Forelimb muscle (tissue), 1 donor: ENCODE measurements around the gene HDAC5. TPM values are rescaled to one million over a fixed set of nuclear protein-coding genes. Genes with fewer than 3 reads are reported as not detected.

Experiments
- DNase-seq: peaks from one replicate; pipeline ENCODE4 v3.0.0-alpha.2; 2013; ENCODE audit warnings: low read depth
- polyA plus RNA-seq: library from polyadenylated mRNA; unstranded; fragments of 120-200 nt; gene quantifications from one replicate; pipeline ENCODE4 v1.2.1, GENCODE V29; 2013; ENCODE audit not compliant: insufficient read length

Gene HDAC5
- polyA plus RNA-seq, 1 donor = 60.7 TPM

DNA sequence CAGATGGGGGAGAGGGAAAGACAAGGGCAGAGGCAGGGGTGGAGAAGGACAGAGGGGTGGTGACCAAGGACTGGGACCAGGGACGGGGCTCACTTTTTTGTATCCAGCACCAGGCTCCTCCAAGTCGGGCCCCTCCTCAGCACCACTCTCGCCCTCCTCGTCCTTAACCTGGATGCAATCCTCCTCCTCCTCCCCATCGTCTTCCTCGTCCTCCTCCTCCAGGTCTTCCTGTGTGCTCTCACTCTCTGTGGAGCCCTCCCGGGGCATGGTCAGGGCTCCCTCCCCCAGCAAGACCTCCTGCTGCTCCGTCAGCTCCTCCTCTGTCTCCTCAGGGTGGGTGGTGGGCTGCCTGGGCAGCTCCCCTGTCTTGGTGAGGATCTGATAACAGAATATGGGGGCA, 36.1 kb downstream of the HDAC5 start:
- no peak for DNase-seq

DNA sequence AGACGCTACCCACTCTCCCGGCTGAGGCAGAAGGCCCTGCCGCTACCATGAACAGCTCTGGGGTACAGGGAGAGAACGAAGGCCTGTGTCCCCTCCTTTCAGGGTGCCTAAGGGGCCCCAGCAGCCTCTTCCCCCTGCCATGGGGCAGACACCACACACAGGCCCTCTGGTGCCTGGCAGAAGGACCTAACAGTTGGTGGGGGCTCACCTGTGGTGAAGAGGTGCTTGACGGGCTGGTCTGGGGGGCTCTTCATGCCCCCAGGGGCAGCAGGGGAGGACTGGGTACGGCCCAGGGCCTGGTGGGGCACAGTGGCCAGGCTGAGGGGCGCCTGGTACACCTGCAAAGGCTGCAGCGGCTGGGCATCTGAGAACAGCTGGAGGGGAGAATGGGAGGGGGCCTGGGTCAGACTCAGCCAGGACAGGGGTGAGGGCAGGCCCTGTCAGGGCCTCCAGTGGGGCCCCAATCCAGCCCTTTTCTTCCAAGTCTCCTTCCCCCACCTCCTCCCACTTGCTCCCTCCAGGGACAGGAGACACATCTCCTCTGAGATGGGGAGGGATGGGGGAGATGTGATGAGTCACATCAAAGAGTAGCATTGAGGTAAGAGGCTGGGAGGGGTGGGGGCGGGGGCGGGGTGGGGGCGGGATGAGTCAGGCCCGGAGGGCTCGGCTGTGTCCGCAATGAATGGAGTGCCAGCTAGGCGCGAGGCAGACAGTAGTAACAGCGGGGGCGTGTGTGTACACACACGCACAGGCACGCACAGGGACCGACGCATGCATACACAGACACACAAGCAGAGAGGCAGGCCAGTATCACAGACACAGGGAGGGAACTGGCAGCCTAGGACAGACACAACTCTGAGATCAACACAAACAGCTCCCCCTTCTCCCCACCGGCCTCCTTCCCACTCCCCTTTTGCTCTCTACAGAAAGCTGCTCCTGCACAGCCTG, 36.8 kb downstream of the HDAC5 start:
- DNase-seq = no peak

- DNase-seq = no peak
Observed at GRCh38 chr17:44085908-44086307, 37.5 kb downstream of the HDAC5 start.

DNA sequence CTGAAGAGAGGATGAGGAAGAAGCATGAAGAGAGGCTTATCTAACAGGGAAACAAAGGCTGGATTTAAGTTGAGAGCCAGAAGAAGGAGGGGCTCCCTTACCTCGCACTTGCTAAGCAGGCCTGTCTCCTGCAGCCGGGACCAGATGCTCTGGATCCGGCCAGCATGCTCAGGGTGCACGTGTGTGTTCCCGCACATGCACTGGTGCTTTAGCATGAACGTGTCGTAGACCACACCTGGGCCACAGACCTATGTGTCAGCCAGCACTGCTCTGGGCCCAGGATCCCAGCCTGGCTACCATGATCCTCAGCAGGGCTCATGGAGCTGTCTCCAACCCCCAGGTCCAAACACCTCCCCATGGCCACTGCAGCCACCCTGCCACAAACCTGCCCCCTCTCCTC, 38.5 kb downstream of the HDAC5 start:
- no peak for DNase-seq

DNA sequence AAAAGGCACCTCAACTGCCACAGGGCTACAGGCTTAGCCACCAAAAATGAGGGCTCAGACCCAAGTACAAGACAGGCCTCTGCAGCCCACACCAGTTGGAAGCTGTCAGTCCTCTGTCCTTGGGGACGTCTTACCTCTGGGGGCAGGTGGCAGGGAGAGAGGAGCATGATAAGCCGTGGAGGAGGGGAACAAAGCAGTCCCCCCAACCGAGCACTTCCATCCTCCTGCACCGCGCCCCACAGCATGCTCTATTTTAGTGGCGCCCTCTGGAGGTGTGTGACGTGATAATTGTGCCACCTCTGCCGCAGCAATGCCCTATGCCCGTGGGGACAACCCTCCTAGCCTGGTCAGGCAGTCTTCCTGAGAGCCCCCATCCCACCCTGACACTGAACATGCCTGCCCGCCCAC, 39.3 kb downstream of the HDAC5 start:
- no peak for DNase-seq

- DNase-seq = no peak
Observed at GRCh38 chr17:44083250-44083849, 40.1 kb downstream of the HDAC5 start.

- no peak for DNase-seq
Observed at GRCh38 chr17:44082256-44082927, 41.0 kb downstream of the HDAC5 start.

GRCh38 chr17:44081681-44082080, 41.8 kb downstream of the HDAC5 start:
- no peak for DNase-seq

DNA sequence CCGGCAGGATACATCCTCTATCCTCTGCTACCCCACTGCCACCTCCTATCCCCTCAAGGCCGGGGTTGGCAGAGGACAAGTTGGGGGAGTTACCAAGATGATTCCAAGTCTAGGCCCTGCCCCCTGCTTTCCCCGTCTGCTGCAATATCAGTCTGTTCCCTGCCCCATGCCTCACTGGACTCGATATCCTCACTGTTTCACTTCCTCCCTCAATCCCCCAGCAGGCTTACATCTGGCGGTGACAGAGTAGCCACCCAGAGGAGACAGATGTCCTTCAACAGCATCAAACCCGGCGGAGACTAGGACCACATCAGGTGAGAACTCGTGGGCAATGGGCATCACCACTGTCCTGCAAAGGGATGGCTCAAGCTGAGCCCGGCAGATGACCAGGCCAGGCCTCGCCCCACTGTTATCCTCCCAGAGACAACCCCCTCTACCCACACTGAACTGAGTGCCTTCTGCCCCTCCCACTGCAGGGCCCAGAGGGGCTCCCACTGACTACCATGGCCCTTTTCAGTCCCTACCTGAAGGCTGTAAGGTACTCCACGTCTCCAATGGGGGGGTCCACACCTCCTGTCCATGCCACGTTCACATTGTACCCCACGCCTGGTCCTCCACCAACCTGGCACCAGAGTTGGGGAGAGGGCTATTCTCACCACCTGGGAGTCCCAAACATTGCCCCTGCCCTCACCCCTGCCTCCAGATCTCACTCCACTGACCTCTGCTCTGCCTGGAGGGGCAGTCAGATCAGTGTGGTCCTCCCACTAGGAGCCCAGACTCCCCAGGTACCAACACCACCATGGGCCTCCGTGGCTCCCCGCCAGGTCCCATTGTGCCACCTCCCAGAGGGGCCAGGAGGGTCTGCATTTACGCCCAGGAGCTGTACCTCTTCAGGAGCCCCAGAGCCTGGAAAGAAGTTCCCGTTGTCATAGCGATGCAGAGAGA, 43.3 kb downstream of the HDAC5 start:
- DNase-seq = no peak

GRCh38 chr17:44078412-44078811, 45.0 kb downstream of the HDAC5 start:
- DNase-seq = no peak

DNA sequence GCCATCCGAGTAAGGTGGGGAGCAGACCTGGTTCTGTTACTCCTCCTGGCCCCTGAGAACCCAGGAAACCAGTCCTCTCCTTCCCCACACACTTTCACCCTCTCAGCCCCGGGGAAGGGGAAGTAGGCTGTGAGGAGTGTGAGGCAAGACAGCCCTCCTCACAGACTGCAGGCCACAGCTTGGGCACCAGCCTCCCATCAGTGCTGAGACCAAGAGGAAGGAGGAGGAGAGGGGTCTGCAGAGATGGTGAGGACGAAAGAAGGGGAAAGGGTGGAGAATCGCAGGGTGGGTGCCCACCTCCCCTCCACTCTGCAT, 45.9 kb downstream of the HDAC5 start:
- DNase-seq = no peak

- no peak for DNase-seq
Observed at GRCh38 chr17:44076716-44077594, 46.5 kb downstream of the HDAC5 start.

GRCh38 chr17:44075598-44076293, 47.7 kb downstream of the HDAC5 start:
- no peak for DNase-seq

DNA sequence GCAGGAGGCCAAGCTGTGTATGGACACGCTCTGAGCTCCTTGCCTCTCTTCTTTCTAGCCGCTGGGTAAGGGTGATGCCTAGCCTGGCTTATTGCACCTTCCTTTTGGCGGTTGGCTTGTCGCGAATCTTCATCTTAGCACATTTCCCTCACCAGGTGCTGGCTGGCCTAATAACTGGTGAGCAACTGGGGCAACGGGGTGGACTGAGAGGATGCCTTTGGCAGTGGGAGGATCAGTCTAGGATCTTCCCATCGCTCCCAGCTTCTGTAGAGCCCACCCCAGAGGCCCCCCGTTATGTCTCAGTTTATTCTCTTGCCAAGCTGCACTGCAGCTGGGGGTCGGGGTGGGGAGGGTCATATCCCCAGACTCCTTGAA, 48.5 kb downstream of the HDAC5 start:
- DNase-seq = no peak

GRCh38 chr17:44074231-44074910, 49.1 kb downstream of the HDAC5 start:
- no peak for DNase-seq

DNA sequence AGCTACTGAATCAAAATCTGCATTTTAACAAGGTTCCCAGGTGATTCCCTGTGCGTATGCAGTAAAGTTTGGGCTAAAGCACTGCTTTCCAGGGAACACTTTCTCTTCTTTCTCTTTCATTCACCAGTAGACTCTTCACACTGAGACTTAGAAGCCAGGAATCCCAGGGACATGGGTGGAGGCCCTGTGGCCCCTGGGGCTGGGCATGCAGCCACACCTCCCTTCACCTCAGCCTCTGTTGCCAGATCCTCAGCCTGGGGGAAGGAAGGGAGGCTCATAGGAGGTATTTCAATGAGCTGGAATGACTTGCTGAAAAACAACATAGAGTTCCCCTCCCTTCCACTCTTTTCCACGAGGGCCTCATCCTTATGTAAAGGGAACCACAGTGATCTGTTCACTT, 51.7 kb downstream of the HDAC5 start:
- no peak for DNase-seq

DNA sequence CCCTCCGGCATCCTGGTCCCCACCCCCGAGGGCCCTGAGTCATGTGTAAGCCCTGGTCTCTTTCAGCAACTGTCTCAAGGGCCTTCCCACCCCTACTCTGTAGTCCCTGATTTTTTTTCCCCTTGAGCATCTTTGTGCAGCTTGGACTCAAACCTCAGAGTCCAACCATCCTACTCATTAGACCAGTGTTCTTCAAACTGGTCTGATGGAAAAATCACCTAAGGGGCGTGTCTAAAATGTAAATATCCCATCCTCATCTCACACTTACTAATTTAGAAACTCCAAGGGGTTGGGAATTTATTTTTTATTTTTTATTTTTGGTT, 52.3 kb downstream of the HDAC5 start:
- no peak for DNase-seq

DNA sequence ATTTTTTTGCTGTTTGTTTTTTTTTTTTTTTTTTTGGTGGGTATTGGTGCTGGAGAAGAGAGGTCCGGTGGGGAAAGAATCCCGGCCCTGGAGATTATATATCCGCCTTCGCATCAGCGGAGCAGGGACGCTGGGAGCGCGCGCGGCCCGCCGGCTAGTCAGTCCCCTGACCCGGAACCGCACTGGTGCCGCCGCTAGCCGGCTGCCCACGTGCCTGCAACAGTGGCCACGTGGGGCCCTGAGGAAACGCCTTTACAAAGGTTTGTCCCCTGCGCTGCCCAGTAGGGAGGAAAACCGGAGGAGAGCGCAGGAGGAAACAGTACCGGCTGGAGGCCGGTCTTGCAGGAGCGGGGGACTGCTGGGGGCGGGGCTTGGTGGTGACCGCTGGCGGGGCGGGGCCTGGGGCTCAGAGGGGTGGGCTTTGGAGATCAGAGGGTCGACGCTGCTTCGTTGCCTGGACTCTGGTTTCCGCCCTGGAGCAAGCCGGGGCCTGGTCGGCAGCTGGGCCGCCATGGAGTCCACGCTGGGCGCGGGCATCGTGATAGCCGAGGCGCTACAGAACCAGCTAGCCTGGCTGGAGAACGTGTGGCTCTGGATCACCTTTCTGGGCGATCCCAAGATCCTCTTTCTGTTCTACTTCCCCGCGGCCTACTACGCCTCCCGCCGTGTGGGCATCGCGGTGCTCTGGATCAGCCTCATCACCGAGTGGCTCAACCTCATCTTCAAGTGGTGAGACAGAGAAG, 52.8 kb downstream of the HDAC5 start, which contains the start of gene G6PC3:
TSS of gene G6PC3 (plus strand) at position 281 of the 743 bp plus-strand sequence. CDS start at position 512, 231 bp downstream.
- peak; percentile 94 for DNase-seq

DNA sequence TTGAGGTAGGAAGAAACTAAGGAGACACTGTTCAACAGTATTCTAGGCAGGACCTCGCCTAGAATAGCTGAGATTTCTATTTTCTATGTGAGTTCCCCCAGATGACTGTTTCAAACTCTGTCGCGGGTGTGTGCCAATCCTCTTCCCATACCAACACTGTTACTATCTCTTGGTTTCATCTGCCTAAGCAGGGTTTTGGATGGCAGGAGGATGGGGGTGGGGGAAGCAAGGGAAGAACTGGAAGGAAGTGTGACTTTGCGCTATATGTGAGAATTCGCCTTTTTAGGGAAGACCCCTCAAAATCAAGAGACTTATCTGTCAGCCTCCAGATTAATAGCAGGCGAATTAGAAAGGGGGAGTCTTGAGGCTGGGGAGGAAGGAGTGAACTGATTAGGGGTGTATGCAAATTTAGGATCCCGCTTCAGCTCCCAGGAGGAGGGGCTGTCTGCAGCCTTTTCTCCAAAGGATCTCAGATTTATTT, 53.4 kb downstream of the HDAC5 start:
- no peak for DNase-seq
